Astrocyte of the cerebellum (primary cell): ENCODE results near the gene GABRG3.
"Not testable (repeated sequence)": the region's sequence is repeated elsewhere in the genome, so short reads cannot be mapped to it uniquely, and the experiment has no call there.

Source experiments
- DNase-seq: peaks from one replicate; pipeline ENCODE4 v3.0.0-alpha.2; 2011; ENCODE audit warnings: low read depth
- H3K4me3 ChIP-seq: 2 replicates; pipeline ENCODE4 v1.5.1; 2011; ENCODE audit warnings: mild to moderate bottlenecking, low read depth, low read length, moderate library complexity
- in situ Hi-C: cut with HindIII; loops from 2 replicates; pipeline ENCODE4 v1.10.0; 2017; ENCODE audit warnings: low sequenced_read_pairs
- TF ChIP-seq, protein P1 (sequence below): IDR thresholded peaks from 2 replicates; pipeline ENCODE4 v1.5.1; 2012; ENCODE audit warnings: low read length, low read depth, moderate library complexity, mild to moderate bottlenecking; ENCODE audit errors: missing control alignments

Gene GABRG3

GRCh38 chr15:26974120-26974780 is 3.3 kb downstream of the GABRG3 start:
- H3K4me3 ChIP-seq: no peak overlapping the region
- DNase-seq: peak; percentile 11
- TF ChIP-seq, protein P1, sequence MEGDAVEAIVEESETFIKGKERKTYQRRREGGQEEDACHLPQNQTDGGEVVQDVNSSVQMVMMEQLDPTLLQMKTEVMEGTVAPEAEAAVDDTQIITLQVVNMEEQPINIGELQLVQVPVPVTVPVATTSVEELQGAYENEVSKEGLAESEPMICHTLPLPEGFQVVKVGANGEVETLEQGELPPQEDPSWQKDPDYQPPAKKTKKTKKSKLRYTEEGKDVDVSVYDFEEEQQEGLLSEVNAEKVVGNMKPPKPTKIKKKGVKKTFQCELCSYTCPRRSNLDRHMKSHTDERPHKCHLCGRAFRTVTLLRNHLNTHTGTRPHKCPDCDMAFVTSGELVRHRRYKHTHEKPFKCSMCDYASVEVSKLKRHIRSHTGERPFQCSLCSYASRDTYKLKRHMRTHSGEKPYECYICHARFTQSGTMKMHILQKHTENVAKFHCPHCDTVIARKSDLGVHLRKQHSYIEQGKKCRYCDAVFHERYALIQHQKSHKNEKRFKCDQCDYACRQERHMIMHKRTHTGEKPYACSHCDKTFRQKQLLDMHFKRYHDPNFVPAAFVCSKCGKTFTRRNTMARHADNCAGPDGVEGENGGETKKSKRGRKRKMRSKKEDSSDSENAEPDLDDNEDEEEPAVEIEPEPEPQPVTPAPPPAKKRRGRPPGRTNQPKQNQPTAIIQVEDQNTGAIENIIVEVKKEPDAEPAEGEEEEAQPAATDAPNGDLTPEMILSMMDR: peak; percentile 61
- in situ Hi-C loops: no loop called here

GRCh38 chr15:26981492-26981891 is 10.5 kb downstream of the GABRG3 start:
- no peak for DNase-seq

GRCh38 chr15:26983822-26984221 is 12.8 kb downstream of the GABRG3 start:
- no peak overlapping the region for H3K4me3 ChIP-seq
- DNase-seq: no peak
- TF ChIP-seq, protein P1: no peak
- in situ Hi-C loops: no loop called here

More at GRCh38 chr15:26981492-26981891, 10.5 kb downstream of the GABRG3 start:
- TF ChIP-seq, protein P1: no peak
- in situ Hi-C loops: no loop called here
- H3K4me3 ChIP-seq: no peak overlapping the region

DNA sequence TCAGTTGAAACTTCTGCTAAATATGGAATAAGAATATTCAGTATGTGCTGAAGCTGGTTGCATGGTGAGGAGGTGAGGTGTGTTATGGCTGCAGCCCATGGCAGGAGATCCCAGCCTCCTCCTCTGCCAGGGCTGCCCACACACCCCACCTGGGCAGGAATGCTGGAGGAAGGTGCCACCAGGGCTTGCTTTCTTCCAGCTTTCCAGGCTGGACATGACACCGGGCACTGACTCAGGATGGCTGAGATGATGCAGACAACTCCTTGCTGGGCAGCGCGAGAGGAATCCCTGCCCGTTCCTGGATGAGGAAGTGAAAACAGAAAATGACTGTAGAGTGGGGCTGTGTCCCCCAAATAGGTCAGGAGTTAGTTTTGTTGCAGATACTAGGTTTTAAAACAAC is 14.1 kb downstream of the GABRG3 start:
- in situ Hi-C loops: no loop called here
- DNase-seq: no peak
- TF ChIP-seq, protein P1: no peak
- no peak overlapping the region for H3K4me3 ChIP-seq

DNA sequence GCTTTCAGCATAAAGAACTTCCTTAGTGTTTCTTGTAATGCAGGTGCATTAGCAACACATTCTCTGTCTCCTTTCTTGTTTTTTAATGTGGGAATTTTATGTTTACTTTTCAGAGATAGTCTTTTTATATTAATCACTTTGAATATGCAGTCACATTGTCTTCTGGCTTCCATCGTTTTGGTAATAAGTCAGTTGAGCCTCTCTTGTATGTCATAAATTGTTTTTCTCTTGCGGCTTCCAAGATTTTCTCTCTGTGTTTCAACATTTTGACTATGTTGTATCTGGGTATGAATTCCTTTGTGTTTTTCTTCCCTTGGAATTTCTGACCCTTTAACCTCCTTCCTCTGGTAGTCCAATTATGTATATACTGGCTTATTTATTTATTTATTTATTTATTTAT is 25.3 kb downstream of the GABRG3 start:
- TF ChIP-seq, protein P1: no peak
- no peak overlapping the region for H3K4me3 ChIP-seq
- in situ Hi-C loops: no loop called here
- DNase-seq: no peak

- in situ Hi-C loops, DNase-seq: not testable (repeated sequence)
Measured at GRCh38 chr15:27003003-27003402, 32.0 kb downstream of the GABRG3 start.

GRCh38 chr15:27004226-27004625 is 33.2 kb downstream of the GABRG3 start:
- in situ Hi-C loops, DNase-seq, H3K4me3 ChIP-seq: not testable (repeated sequence)

More at GRCh38 chr15:27003003-27003402, 32.0 kb downstream of the GABRG3 start:
- H3K4me3 ChIP-seq: not testable (repeated sequence)
